SH-SY5Y (cell line): ENCODE results near the gene TMEM128.

Source experiments
- GATA2 ChIP-seq: IDR thresholded peaks from 2 replicates; pipeline ENCODE4 v1.6.1; 2011; ENCODE audit warnings: mild to moderate bottlenecking, low read depth, low read length
- GATA3 ChIP-seq: IDR thresholded peaks from 2 replicates; pipeline ENCODE4 v1.6.1; 2011; ENCODE audit warnings: low read depth, mild to moderate bottlenecking, low read length, moderate library complexity

DNA sequence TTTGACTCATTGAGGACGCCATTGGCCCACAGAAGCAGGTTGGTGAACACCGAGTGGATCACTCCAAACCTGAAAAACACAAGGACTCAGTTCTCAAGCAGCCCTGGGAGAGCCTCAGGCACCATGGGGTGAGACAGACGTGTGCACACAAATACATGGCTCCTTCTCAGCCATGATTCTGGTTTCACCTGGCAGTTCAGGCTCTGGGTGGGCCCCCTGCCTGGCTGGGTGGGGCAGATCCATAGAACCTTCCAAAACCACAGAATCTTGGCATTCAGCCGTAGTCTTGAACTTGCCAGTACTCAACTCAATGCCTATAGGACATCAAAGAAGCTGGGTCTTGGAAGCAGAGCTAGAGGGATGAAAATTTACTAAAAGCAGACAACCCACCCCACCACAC, 45.5 kb downstream of the TMEM128 start:
- TF ChIP-seq GATA2 (no peak), GATA3 (no peak)
